GM18868 (cell line): ENCODE results near the gene NCR3LG1.
A peak's percentile ranks its signal among the peaks of the same experiment; 100 is the strongest.

ENCODE experiments used
- ATAC-seq: cut with Tn5 transposase; IDR thresholded peaks from one replicate; pipeline ENCODE4 v1.9.1; 2021; ENCODE audit warnings: mild to moderate bottlenecking, moderate library complexity; ENCODE audit not compliant: unreplicated experiment

The NCR3LG1 gene

GRCh38 chr11:17351510-17352176, at the start of gene NCR3LG1:
TSS of gene NCR3LG1 (plus strand) at chr11:17351800. CDS start at chr11:17351970, 170 bp downstream.
- no peak for ATAC-seq

- ATAC-seq, result no peak
Observed at GRCh38 chr11:17313349-17314231, 38.0 kb upstream of the NCR3LG1 start.

DNA sequence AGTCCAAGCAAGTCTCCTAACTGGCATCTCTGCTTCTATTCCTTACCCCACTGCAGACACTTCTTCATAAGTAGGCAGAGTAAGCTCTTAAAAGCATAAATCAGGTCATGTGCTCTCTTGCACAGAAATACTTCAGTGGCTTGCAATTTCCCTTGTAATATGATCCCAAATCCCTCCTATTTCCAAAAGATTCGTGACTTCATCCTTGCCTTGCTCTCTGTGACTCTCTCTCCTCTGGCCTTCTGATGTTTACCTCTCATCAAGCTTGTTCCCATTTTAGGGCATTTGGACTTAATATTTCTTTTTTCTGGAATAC, 37.4 kb upstream of the NCR3LG1 start:
- ATAC-seq, result no peak

DNA sequence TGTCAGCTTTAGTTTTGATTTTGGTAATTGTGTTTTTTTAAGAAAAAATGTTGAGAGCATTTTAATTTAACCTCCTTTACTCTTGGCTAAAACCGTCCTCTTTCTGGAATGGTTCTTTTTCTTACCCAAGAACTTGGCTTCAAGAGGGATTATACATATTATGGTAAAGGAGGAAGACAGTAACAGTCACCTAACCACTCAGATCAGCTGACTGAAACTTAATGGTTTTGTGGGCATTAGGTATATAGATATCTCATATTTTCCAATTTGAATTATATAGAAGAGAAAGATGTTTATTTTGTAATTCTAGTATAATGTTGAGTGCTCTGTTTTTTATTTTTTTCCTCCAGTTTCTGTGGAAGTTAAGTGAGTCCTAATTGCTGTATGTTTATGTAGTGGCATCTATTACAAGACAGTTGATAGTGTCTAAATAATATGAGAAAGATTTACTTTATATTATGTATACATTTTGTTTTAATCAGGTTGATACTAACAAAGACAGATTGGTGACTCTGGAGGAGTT, 36.6 kb upstream of the NCR3LG1 start:
- ATAC-seq, result no peak

DNA sequence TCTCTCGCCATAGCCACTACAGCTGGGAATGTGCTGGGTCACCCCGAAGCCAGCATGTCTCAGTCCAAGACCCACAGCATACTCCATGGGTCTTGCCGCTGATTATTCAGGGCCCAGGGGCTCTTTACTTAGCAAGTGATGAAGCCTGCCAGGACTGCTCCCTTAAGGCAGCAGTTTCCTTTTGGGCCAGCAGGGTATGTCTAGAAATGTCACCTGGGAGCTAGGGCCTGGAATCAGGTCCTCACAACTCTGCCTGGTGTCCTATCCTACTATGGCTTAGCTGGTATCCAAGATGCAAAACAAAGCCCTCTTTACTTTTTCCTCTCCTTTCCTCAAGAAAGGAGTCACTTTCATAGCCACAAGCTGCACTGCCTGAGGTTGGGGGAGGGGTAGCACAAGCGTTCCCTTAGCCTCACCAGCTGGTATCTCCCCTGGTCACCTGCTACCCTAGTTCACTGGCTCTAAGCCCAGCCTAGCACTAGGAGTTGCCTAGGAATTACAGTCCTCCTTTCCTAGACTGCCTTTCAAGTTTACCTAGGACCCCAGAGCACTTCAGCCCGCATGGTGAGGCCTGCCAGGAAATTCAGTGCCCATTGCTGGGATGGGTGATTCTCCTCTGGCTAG, 22.6 kb upstream of the NCR3LG1 start:
- no peak for ATAC-seq

DNA sequence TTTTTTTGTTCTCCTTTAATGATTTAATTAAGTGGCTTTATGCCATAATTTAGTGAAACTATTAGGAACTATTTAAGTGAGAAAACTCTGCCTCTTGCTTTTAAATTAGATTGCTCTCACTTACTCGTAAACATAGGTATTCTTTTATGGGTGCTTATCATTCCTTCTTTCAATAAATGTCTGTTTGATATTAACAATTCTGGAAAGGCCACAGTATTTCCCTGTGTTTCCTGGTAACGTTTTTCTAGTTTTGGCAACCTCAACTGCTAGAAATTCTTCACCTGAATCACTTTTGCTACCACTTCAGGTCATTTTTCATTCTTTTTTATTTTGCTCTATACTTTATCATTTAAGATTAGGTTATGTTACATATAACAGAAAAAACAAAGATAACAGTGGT, 19.9 kb upstream of the NCR3LG1 start:
- ATAC-seq, result no peak

DNA sequence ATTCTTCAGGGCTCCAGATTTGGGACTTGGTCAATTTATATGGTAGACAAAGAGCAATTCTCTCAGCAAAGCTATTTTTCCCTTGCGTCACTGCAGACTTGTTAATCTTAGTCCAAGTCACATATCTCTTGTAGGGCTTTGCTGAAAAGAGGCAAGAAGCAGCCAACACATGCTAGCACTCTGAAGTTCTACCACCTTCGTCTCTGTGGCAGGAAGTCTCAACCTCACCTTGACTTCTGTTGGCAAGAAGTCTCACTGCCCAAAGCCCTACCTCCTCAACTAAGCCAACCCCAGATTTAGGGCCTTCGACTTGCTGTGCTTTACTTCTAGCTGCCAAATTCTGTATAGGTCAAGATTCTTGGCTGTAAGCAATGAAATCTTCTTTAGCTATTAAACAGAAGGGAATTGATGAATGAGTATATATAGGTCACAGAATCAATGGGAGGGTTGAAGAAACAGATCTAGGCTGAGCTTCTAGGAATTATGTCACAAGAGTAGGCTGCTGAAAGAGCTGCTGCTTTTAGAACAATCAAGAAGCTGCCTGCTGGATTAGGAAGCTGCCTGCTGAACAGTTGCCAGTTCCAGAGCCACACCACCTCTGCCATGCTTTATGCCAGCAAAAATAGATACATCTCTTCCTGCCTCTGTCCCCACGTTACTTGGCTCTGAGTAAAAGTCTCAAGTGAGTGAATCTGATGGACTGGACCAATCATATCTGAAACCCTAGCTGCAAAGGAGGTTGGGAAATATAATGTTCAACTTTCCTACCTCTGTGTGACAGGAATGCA, 17.6 kb upstream of the NCR3LG1 start:
- ATAC-seq, result no peak

DNA sequence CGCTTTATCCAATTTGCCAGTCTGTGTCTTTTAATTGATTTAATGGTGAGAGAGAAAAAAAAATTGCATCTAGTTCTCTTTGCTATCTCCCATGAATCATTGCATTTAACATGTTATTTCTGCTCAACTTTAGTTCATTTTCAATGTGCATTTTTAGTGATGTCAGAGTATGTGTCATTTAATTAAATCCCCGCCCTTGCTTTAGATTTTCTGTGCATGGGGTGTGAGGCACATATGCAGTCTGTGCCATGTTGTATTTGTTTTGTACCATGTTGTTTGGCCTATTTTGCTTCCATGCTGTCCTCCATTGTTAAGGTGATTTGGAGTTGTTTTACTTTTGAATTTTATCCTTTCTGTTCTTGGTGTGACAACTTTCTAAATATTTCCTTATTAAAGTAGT, 8.3 kb upstream of the NCR3LG1 start:
- ATAC-seq, result no peak

- ATAC-seq, result peak; percentile 61
Observed at GRCh38 chr11:17343907-17344306, 7.7 kb upstream of the NCR3LG1 start.

DNA sequence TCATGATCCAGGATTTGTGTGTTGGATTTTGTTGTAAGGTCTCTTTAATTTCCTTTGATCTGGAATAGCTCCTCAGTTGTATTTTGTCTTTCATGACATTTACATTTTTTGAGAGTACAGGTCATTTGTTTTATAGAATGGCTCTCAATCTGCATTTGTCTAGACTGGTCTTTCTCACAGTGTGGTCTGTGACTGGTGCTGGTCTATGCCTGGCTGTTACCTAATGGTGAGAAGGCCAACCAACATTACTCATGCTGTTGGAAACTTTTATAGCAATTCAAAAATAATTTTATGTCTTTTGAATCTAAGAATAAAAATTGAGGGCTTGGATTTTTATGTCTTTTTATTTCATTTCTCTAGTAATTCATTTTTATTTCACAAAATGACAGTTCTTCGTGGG, 3.9 kb upstream of the NCR3LG1 start:
- ATAC-seq, result no peak

DNA sequence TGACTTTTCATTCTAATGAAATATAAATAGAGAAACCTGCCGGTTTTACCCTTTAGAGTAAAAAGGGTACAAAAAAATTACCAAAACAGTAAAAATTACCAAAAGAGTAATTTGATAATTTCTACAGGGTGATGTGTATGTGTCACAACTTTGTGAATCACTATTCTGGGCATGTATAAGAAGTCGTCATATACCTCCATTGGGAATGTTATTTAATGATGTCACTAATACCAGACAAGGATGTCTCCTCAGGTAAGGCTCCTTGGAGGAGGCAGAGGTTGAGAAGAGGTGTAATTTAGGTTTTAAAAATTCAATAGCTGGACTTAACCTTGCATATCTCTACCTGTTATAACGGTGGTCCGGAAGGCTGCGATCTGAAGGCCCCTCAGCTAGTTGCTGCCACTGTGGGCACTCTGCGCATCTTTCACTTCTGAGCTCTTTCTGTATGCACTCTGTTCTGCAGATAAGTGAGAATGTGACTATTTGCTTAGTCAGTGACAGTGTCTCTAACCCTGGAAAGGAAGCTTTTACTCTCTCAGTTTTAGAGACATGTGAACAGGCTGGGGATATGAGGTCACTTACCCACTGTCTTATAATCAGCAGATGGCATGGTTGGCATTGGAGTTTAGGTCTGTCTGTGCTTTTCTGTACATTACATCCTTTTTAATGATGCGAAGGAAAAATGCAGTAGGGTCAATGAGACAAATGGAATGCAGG, 987 bp upstream of the NCR3LG1 start:
- no peak for ATAC-seq

GRCh38 chr11:17351172-17351509, 459 bp upstream of the NCR3LG1 start:
- no peak for ATAC-seq

DNA sequence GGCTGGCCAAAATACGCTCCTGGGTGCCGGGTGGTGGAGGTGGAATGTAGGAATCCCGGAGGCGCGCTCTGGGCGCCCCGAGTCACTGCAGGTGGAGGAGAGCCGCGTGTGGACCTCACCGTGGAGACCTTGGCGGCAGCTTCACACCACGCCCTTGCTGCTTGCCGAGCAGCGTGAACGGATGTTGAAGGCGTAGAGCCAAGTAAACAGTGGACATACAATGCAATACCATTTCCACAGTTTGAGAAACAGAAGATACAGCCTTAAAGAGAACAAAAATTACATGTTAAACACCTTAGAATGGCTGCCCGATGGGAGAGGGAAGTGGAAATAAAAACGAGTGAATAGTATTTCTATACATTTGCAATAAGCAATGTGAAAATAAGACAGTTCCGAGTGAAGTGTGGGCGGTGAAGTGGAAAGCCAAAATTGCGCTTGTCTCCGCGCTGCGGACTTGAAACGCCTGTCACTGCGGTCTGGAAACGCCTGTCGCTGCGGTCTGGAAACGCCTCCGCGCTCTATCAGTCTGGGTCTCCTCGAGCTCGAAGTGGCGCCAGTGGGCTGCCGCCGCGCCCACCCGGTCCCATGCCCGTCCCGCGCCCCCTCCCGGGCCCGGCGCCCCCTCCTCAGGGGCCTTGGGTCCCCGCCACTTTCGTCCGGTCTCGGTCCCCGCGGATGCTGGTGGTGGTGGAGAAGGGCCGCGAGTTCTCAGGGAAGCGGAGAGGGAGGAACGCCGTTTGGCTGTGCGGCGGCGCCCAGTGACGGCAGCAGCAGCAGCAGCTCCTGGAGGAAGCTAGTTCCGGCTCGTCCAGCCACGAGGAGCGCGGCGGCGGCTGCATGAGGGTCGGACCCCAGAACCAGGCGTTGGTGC, 1.6 kb downstream of the NCR3LG1 start:
- ATAC-seq, result peak; percentile 43

DNA sequence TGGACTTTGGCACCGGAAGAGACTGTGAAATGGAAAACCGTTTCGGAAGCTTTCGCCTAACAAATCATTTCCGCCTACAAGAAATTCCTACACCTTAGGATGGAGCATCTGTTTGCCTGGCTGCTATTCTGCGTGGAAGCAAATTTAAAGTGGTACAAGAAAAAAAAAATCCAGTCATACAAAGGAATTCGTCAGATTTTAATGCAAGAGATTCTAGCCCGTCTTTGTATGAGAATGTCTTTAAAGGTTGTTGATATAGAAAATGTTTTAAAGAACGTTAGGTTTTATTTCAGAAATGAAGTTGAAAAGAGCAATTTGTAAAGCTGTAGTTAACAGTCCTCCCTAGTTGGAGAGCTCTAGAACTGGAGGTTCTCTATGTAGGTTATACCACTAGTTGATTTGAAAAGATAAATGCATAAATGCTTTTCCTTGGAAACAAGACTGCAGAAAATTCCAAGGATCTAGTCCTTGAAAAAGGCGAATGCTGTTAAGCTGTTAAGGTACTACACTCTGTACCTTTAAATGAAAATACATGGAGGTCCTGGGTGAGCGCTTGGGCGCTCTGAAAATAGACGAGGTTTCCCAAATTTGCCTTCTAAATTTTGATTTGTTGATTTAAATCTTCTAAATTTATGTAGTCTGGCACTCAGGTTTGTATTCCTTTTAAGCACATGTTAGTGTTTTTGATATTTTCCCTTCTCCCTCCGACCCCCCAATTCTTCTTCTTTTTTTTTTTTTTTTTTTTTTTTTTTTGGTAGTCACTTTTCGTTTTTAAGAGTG, 2.4 kb downstream of the NCR3LG1 start:
- no peak for ATAC-seq

GRCh38 chr11:17354601-17354991, 3.0 kb downstream of the NCR3LG1 start:
- no peak for ATAC-seq

- no peak for ATAC-seq
Observed at GRCh38 chr11:17366495-17366894, 14.9 kb downstream of the NCR3LG1 start.

DNA sequence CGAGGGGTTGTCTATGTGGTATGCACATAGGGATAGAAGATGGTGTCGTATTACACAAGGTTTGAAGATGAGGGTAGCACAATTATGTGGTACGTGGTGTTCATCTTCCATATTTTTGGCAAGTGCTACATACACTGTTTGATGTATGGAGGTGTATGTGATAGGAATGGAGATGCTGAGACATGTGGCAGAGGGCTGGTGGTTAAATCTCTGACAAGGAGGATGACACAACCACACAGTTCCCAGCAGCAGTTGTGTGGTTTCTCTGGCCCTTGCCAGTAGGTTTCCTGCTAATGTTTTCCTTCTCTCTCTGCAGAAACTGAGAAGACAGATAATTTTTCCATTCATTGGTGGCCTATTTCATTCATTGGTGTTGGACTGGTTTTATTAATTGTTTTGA, 17.0 kb downstream of the NCR3LG1 start:
- no peak for ATAC-seq

GRCh38 chr11:17369094-17369493, 17.5 kb downstream of the NCR3LG1 start:
- ATAC-seq, result no peak
